ENCODE measurements around the gene CALU.

CALU gene

DNA sequence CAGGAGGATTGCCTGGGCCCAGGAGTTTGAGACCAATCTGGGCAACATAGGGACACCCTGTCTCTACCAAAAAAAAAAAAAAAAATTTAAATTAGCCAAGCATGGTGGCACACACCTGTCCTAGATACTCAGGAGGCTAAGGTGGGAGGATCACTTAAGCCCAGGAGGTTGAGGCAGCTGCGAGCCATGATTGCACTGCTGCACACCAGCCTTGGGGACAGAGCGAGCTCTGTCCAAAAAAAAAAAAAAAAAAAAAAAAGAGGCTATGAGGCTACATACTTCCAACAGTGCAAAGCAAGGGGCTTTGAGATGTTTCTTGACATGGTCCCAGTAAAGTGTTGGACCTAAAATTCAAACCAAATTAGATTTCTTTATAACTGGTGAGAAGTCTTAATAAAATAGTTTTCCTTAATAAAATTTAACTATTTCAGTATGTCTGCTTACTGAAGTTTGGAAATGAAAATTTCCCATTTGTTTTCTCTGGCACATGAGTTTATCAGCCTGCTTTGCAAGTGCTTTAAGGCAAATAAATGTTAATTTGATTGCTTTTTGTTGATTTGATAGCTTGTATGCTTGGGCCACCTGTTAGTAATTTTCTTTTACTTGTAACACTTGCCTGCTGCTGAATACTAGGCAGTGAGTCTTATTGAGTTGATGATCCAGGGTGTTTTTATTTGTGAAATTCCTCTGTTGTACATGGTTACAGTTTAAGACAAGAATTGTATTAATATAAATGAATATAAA lies 16.1 kb downstream of the CALU start:
- no peak for DNase-seq

DNA sequence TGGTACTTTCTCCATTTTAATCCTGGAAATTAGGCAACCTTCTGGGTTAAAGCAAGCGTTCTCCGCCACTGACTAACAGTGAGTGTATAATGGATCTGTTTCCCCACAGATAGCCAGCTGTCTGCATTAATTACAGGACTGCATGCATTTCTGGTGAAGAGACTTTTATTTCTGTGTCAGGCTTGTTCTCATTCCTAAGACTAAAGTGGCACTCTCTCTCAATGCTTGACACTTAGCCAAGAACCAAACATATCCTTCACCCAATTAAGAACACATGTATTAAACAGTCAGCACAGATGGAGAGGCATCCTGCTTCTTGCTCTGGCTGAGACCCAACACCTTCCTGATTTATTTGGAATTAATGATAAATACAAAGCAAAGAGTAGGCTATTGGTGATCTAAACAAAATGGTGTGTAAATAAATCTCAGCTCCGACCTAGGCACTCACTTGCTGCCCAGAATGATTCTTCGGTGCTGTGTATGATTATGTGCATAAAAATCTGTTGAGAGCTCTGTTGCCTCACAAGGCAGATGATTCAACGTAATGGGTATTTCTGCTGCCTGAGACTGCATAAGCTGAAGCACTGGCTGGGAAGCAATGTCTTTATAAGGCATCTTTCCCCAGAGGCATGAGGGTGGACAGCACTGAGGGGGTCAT lies 16.8 kb downstream of the CALU start:
- no peak for DNase-seq

DNA sequence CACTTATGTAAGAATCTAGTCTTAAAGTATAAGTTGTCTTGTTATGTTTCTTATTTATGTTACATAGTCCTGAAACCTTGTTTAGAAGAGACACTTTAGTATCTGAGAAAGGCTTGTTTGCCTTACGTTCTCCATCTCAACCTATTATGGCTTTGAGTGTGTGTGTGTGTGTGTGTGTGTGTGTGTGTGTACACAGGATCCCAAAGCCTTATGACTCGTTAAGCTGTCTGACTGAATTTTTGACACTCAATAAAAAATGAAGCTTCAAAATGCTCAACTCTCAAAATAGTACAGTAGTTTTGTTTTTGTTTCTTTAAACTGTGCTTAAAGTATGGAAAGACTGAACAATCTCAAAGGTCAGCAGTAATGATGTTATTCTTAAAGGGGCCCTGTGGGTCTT lies 18.0 kb downstream of the CALU start:
- DNase-seq, result no peak

DNA sequence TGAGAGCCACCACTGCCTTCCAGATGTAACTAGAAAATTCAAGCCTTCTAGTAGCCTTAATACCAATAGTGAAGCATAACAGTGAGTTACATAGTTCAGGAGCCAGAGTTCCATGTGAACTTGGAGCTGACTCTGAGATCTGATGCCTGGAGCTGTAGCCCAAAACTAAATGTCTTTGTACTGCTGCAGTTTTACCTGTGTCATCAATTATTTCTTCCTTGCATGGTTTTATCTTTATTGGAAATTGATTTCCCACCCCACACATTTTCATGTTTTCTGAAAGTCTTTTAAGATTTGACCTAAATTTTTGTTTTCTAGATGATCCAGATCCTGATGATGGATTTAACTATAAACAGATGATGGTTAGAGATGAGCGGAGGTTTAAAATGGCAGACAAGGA lies 19.4 kb downstream of the CALU start:
- no peak for DNase-seq

DNA sequence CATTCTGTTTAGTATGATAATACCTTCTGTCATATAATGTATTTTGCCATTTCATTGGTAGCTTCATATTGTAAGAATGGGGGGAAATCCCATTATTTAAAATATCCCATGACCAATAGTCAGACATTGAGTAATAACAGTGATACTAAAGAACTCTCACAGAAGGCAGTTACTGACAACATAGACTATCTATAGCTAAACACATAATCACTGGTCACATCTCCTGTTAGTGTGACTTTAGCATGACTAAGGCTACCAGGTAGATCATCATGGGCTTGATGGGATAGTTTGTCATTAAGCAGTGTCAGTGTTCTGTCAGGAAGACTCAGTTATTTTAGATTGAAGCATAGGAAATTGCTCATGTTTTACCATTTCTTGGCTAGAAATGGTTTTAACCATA lies 20.1 kb downstream of the CALU start:
- no peak for DNase-seq

DNA sequence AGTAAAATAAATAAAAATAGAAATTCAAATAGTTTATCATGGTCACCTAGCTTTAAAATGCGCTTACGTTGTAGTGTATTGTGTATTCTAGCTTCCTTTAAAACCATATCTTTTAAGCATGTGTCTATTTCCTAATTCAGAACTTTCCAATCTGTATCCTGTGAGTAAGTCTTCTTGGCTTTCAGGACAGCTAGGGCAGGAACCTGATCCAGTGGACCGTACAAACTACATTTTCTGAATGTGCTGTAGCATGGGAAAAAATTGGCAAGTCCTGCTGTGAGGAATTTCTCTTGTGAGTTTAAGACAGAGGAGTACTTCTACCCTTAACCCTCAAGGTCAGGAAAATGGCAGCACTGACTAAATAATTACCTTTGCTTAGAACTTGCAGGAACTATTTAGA lies 24.4 kb downstream of the CALU start:
- DNase-seq, result no peak

GRCh38 chr7:128767475-128768110 lies 28.4 kb downstream of the CALU start:
- no peak for DNase-seq

DNA sequence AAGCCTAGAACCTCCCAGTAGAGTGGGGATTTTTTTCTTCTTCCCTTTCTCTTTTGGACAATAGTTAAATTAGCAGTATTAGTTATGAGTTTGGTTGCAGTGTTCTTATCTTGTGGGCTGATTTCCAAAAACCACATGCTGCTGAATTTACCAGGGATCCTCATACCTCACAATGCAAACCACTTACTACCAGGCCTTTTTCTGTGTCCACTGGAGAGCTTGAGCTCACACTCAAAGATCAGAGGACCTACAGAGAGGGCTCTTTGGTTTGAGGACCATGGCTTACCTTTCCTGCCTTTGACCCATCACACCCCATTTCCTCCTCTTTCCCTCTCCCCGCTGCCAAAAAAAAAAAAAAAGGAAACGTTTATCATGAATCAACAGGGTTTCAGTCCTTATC lies 31.1 kb downstream of the CALU start:
- DNase-seq, result no peak

GRCh38 chr7:128773604-128774003 lies 34.4 kb downstream of the CALU start:
- DNase-seq, result no peak

- DNase-seq, result no peak
These were observed 35.0 kb downstream of the CALU start for GRCh38 chr7:128774029-128774689.

- DNase-seq, result no peak
These were observed 35.8 kb downstream of the CALU start for GRCh38 chr7:128774921-128775320.

GRCh38 chr7:128775744-128776474 lies 36.8 kb downstream of the CALU start, which contains the start of gene OPN1SW:
TSS of gene OPN1SW (minus strand) at chr7:128775794. CDS start at chr7:128775781, 13 bp downstream.
- no peak for DNase-seq

DNA sequence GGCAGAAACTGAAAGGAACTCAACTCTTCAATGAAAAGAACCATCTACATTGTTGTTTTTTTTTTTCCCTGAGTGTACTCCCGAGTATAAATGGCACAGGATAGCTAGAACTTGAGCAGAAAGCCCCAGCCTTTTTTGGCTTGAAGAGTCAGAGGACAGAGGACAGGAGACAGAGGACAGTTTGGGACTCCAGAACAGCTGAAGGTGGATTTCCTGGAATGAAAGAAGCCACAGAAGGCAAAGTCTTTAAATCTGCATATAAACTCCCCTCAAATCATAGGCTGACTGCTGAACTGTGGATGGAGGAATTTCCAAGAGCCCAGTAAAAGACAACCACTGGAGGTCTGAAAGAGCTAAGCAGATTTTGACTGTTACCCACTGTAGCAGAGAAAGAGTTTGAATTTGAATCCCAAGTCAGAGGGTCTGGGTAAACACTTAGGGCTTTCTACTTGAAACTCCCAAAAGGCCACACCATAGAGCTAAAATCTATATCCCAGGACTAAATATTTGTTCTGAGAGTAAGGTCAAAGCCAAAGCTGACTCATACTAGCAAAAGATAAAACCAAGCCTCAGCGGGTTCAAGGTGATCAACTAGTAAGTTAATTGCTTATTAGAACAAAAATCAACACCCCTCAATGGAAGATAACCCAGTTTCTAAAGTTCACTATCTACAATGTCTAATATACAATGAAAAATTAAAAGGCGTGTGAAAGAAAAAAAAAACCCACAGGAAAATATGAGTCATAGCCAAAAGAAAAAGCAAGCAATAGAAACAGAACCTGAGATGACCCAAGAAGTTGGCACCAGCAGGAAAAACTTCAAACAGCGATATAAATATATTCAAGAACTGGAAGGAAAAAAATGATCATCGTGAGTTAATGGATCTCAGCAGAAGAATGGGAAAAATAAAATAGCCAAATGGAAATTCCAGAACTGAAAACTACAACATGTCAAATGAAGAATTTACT lies 38.3 kb downstream of the CALU start:
- no peak for DNase-seq

GRCh38 chr7:128778946-128779345 lies 39.8 kb downstream of the CALU start:
- no peak for DNase-seq

DNA sequence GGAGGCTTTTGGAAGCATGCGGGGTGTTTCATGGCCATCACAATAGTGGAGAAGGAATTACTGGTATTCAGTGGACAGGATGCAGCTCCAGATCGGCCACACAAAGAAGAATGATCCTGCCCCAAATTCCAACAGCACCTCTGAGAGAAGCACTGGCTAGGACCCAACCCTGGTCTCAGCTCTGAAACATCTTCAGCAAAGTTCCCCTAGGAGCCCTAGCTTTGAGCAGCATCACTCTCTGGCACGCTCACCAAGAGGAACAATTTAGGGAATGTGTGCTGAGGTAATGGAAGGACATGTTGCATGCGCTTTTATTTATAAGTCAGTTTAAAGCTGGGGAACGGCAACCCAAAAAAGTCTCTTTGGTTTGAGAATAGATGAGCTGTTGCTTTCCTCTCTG lies 42.0 kb downstream of the CALU start:
- DNase-seq, result no peak

DNA sequence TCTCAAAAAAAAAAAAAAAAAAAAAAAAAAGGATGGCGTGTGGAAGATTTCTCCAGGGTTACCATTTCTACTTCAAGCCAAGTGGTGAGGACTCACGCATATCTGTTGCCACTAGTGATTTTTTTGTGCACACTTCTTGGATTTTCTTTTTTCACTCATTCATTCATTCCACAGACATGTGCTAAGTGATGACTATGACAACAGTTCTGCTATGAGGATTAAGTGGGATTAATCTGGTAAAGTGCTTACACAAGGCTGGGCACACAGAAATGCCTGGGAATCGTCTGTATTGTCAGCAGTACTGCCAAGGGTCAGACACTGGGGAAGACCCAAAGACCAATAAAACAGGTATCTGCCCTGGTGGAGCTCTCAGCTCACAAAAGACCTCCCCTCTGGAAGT lies 42.7 kb downstream of the CALU start:
- no peak for DNase-seq

GRCh38 chr7:128783143-128783861 lies 44.1 kb downstream of the CALU start:
- no peak for DNase-seq

DNA sequence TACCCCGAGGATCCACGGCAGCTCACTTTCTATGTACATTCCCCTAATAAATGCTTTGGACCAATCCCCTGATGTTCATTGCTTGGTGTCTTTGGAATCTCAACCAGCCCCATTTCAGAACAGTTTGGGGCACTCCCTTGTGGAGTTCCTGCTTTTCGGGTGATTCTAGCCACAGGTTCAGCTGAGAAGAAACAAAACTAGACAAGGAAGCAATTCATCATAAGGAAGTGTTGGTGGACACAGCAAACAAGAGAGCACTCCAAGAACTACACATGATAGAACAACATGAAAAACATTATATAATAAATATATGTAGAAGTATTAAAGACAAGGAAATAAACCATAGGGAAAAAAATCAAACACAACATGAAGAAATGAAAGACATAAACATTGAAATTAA lies 46.6 kb downstream of the CALU start:
- DNase-seq, result no peak

- no peak for DNase-seq
These were observed 49.6 kb downstream of the CALU start for GRCh38 chr7:128788446-128789412.
